GM13976 (cell line): Measurements from ENCODE around the gene IFT25.

Source experiments
- DNase-seq: peaks from one replicate; pipeline ENCODE4 v3.0.0; 2012; ENCODE audit warnings: low spot score
- in situ Hi-C: fragments of 300-500 bp; cut with MboI; formaldehyde crosslinking; loops from one replicate; pipeline ENCODE4 v1.12.0; 2022; ENCODE audit warnings: low sequenced_read_pairs, mixed read lengths, inconsistent platforms; ENCODE audit not compliant: unreplicated experiment
- TF ChIP-seq, protein P1 (sequence below): IDR thresholded peaks from 2 replicates; pipeline ENCODE4 v1.5.1; 2012; ENCODE audit warnings: borderline replicate concordance, mild to moderate bottlenecking; ENCODE audit not compliant: insufficient read depth; ENCODE audit errors: extremely low read depth, missing control alignments, control extremely low read depth

The IFT25 gene

DNA sequence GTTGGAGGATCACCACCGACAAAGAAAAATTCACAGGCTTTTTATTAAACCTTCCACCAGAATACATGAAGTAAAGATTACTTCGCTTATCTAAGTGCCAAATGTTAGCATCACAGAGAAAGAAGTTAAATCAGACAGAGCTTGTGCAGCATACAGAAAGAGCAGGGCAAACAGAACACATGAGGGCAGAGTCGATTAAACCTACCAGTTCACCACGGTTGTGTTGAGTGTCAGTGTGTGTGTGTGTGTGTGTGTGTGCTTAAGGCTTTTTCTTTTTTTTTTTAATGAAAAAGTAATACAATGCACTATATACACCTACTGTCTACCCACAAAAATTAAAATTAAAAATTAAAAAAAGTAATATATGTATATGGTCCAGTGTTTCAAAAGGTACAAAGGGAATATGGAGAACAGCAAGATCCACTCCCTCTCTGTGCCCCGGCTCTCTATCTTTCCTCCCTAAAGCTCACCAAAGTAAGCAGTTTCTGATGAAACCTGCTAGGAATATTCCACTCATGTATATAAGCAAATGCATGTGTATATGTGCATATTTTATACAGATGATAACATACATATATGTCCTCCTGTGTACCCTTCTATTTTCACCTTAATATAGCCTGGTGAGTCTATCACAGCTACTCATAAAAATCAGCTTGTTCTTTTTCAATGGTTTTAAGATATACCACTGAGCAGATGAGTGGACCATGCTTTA is 73.6 kb downstream of the IFT25 start:
- in situ Hi-C loops = no loop called here
- TF ChIP-seq, protein P1, sequence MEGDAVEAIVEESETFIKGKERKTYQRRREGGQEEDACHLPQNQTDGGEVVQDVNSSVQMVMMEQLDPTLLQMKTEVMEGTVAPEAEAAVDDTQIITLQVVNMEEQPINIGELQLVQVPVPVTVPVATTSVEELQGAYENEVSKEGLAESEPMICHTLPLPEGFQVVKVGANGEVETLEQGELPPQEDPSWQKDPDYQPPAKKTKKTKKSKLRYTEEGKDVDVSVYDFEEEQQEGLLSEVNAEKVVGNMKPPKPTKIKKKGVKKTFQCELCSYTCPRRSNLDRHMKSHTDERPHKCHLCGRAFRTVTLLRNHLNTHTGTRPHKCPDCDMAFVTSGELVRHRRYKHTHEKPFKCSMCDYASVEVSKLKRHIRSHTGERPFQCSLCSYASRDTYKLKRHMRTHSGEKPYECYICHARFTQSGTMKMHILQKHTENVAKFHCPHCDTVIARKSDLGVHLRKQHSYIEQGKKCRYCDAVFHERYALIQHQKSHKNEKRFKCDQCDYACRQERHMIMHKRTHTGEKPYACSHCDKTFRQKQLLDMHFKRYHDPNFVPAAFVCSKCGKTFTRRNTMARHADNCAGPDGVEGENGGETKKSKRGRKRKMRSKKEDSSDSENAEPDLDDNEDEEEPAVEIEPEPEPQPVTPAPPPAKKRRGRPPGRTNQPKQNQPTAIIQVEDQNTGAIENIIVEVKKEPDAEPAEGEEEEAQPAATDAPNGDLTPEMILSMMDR = no peak
- no peak for DNase-seq
